Testis (tissue), 3 donors: ENCODE results near the gene ERCC1. TPM values are rescaled to one million over a fixed set of nuclear protein-coding genes. Genes with fewer than 3 reads are reported as not detected.
A peak's percentile ranks its signal among the peaks of the same experiment; 100 is the strongest.

ENCODE experiments used
- DNase-seq: peaks from one replicate; pipeline ENCODE4 v3.0.0-alpha.2; 2019
- H3K27ac ChIP-seq, 2 donors: fragments of 200-600 bp; sonication (generic); one replicate each; pipeline ENCODE4 v1.5.1; 2019
- H3K27me3 ChIP-seq: fragments of 200-600 bp; sonication (generic); one replicate; pipeline ENCODE4 v1.5.1; 2019
- H3K36me3 ChIP-seq: fragments of 200-600 bp; sonication (generic); one replicate; pipeline ENCODE4 v1.5.1; 2017; ENCODE audit warnings: low read depth; ENCODE audit errors: missing control alignments
- H3K4me1 ChIP-seq: fragments of 200-600 bp; sonication (generic); one replicate; pipeline ENCODE4 v1.5.1; 2019
- H3K4me3 ChIP-seq, 2 donors: fragments of 200-600 bp; sonication (generic); one replicate each; pipeline ENCODE4 v1.5.1; 2017 to 2019
- H3K9me3 ChIP-seq: fragments of 200-600 bp; sonication (generic); one replicate; pipeline ENCODE4 v1.5.1; 2017
- CTCF ChIP-seq, 3 experiments: fragments of 450-650 bp in 2 of 3; fragments of 200-600 bp in 1 of 3; sonication (generic) in 1 of 3; IDR thresholded peaks; one replicate each; pipeline ENCODE4 v1.5.1; 2016 to 2019; ENCODE audit warnings: antibody characterized with exemption in 3 of 3, mild to moderate bottlenecking in 2 of 3, moderate library complexity in 1 of 3
- POLR2A ChIP-seq: fragments of 450-650 bp; IDR thresholded peaks from one replicate; pipeline ENCODE4 v1.6.1; 2017; ENCODE audit warnings: antibody characterized with exemption, mild to moderate bottlenecking, moderate library complexity
- WGBS, 2 donors: methylation state at CpG; one replicate each; pipeline ENCODE4 v1.1.5; 2018; 5-methylcytosine and 5-hydroxymethylcytosine counted together
- intact Hi-C: fragments of 100-400 bp; cut with DNase I; formaldehyde crosslinking; loops from one replicate; pipeline ENCODE4 v1.15.1; 2023; ENCODE audit warnings: low total_unique reads
- polyA plus RNA-seq: library from polyadenylated mRNA; stranded (reverse); fragments of 350-450 nt; fragmentation: Illumina TruSeq; extraction: RNeasy Lipid Tissue Mini Kit (QIAGEN cat#74804); gene quantifications from one replicate; pipeline ENCODE4 v1.2.3, GENCODE V29; 2014; ENCODE audit warnings: low read depth, low replicate concordance; ENCODE audit not compliant: insufficient read depth
- total RNA-seq, 2 donors: library from RNA; depleted of rRNA; stranded (reverse); fragments of >200 nt; gene quantifications; one replicate each; pipeline ENCODE4 v1.2.3, GENCODE V29; 2016

The ERCC1 gene
- total and polyA plus RNA-seq, 3 donors from 2014 or later, result 71.8 to 112 (median 95.7) TPM

- 3 to 14% methylated on average over 8 to 28 of the region's 28 CpGs for WGBS, 2 donors
- Histone ChIP-seq H3K27ac (peak overlapping the region in 1 of 2 donors; percentile 72), H3K4me1 (peaks cover 16% of the 10 kb centered on the region), H3K27me3 (no peaks in the 10 kb centered on the region), H3K36me3 (no peaks in the 10 kb centered on the region), H3K9me3 (no peaks in the 10 kb centered on the region), H3K4me3 (peak overlapping the region; percentile 65 to 72)
- TF ChIP-seq POLR2A, result no peak
- no peak for TF ChIP-seq CTCF (IDR thresholded peaks at IDR 0.05)
- intact Hi-C loops, result no loop called here
- peak; percentile 51 for DNase-seq
Observed at GRCh38 chr19:45451131-45451849, 27.6 kb upstream of the ERCC1 start.

GRCh38 chr19:45450012-45450333 is 26.3 kb upstream of the ERCC1 start:
- Histone ChIP-seq H3K27ac (no peak overlapping the region), H3K4me1 (peaks cover 6% of the 10 kb centered on the region), H3K36me3 (no peaks in the 10 kb centered on the region), H3K9me3 (no peaks in the 10 kb centered on the region), H3K4me3 (peak overlapping the region; percentile 65 to 72), H3K27me3 (no peaks in the 10 kb centered on the region)
- DNase-seq, result no peak
- 22 to 28% methylated on average over 5 of the region's 5 CpGs for WGBS, 2 donors
- TF ChIP-seq CTCF (IDR thresholded peaks at IDR 0.05) (no peak), POLR2A (no peak)
- intact Hi-C loops, result no loop called here

GRCh38 chr19:45448887-45449299 is 25.2 kb upstream of the ERCC1 start:
- WGBS, 2 donors, result 74 to 76% methylated on average over 7 of the region's 7 CpGs
- intact Hi-C loops, result no loop called here
- Histone ChIP-seq H3K9me3 (no peaks in the 10 kb centered on the region), H3K36me3 (no peaks in the 10 kb centered on the region), H3K4me1 (peaks cover 11% of the 10 kb centered on the region), H3K27me3 (no peaks in the 10 kb centered on the region), H3K27ac (no peak overlapping the region), H3K4me3 (no peak overlapping the region)
- TF ChIP-seq CTCF (IDR thresholded peaks at IDR 0.05), result no peak
- TF ChIP-seq POLR2A, result no peak
- DNase-seq, result no peak

- no peak for DNase-seq
- WGBS, 2 donors, result 91 to 94% methylated on average over 3 of the region's 3 CpGs
- intact Hi-C loops, result no loop called here
- no peaks in the 10 kb centered on the region for H3K36me3 ChIP-seq
- no peaks in the 10 kb centered on the region for H3K9me3 ChIP-seq
- H3K27ac ChIP-seq, result no peak overlapping the region
- no peaks in the 10 kb centered on the region for H3K27me3 ChIP-seq
- H3K4me1 ChIP-seq, result peaks cover 11% of the 10 kb centered on the region
- TF ChIP-seq CTCF (IDR thresholded peaks at IDR 0.05), result no peak
- TF ChIP-seq POLR2A, result no peak
- H3K4me3 ChIP-seq, result no peak overlapping the region
Observed at GRCh38 chr19:45448425-45448756, 24.7 kb upstream of the ERCC1 start.

GRCh38 chr19:45446944-45447343 is 23.2 kb upstream of the ERCC1 start:
- intact Hi-C loops, result no loop called here
- no peak overlapping the region for H3K4me3 ChIP-seq
- H3K27me3 ChIP-seq, result no peaks in the 10 kb centered on the region
- no peaks in the 10 kb centered on the region for H3K36me3 ChIP-seq
- TF ChIP-seq POLR2A, result no peak
- TF ChIP-seq CTCF (IDR thresholded peaks at IDR 0.05), result no peak
- no peaks in the 10 kb centered on the region for H3K9me3 ChIP-seq
- peak; percentile 52 for DNase-seq
- peaks cover 17% of the 10 kb centered on the region for H3K4me1 ChIP-seq
- 70 to 81% methylated on average over 7 of the region's 7 CpGs for WGBS, 2 donors
- peak overlapping the region in 1 of 2 donors; percentile 65 for H3K27ac ChIP-seq
